IMR-90 (cell line): ENCODE measurements around the gene ERMARD. TPM values are rescaled to one million over a fixed set of nuclear protein-coding genes. Genes with fewer than 3 reads are reported as not detected.

Source experiments
- ATAC-seq: fragments of 200-7000 bp; cut with Tn5 transposase; 2 replicates; pipeline ENCODE4 v1.9.1; 2020; ENCODE audit warnings: low read depth, mild to moderate bottlenecking, moderate library complexity
- BruUV-seq: library from RNA; stranded (reverse); fragments of 400-500 nt; replicated peaks from 2 replicates; lab custom pipeline; 2021; lab: Mats Ljungman, UMichigan
- CTCF ChIA-PET: fragments of 300-600 bp; formaldehyde crosslinking; extraction: SDS; loops from one replicate; lab custom pipeline; 2021; ENCODE audit warnings: antibody characterized with exemption; lab: Yijun Ruan, JAX
- POLR2A ChIA-PET: fragments of 300-600 bp; sonication (Branson Sonifier 250); formaldehyde crosslinking; loops from one replicate; lab custom pipeline; 2022; ENCODE audit warnings: antibody characterized with exemption; ENCODE audit not compliant: unreplicated experiment; lab: Charles Lee
- DNase-seq: peaks from one replicate; pipeline ENCODE4 v3.0.0; 2013
- H2AFZ ChIP-seq: replicated peaks from 2 replicates; pipeline ENCODE3; 2013; ENCODE audit warnings: low read length, mild to moderate bottlenecking; ENCODE audit not compliant: poor library complexity
- H2AK5ac ChIP-seq: 2 replicates; pipeline ENCODE4 v1.6.1; 2013; ENCODE audit warnings: low read depth, low read length, inconsistent platforms
- H2AK9ac ChIP-seq: replicated peaks from 2 replicates; pipeline ENCODE3; 2013; ENCODE audit warnings: mild to moderate bottlenecking, low read depth, low read length, moderate library complexity; ENCODE audit not compliant: poor library complexity
- H2BK120ac ChIP-seq: 2 replicates; pipeline ENCODE4 v1.6.1; 2013; ENCODE audit warnings: low read depth, low read length, inconsistent platforms
- H2BK15ac ChIP-seq: 3 replicates; pipeline ENCODE4 v1.6.1; 2013; ENCODE audit warnings: low read depth, low read length, inconsistent platforms
- H2BK20ac ChIP-seq: 2 replicates; pipeline ENCODE4 v1.6.1; 2013; ENCODE audit warnings: low read depth, mild to moderate bottlenecking, inconsistent platforms, low read length, moderate library complexity
- H2BK5ac ChIP-seq: 2 replicates; pipeline ENCODE4 v1.6.1; 2013; ENCODE audit warnings: mild to moderate bottlenecking, low read depth, low read length, inconsistent platforms; ENCODE audit not compliant: poor library complexity, severe bottlenecking
- H3K14ac ChIP-seq: replicated peaks from 2 replicates; pipeline ENCODE4 v1.6.1; 2013; ENCODE audit warnings: low read depth, low read length, inconsistent platforms
- H3K18ac ChIP-seq: 2 replicates; pipeline ENCODE4 v1.6.1; 2013; ENCODE audit warnings: low read depth, low read length, control low read depth
- H3K23ac ChIP-seq: 2 replicates; pipeline ENCODE4 v1.6.1; 2013; ENCODE audit warnings: low read depth, low read length, inconsistent platforms
- H3K27ac ChIP-seq: 2 replicates; pipeline ENCODE4 v1.5.1; 2013; ENCODE audit warnings: mild to moderate bottlenecking, control low read depth, low read length; ENCODE audit not compliant: insufficient read depth
- H3K27me3 ChIP-seq: 2 replicates; pipeline ENCODE4 v1.6.1; 2013; ENCODE audit warnings: low read length; ENCODE audit not compliant: control insufficient read depth, insufficient read depth
- H3K36me3 ChIP-seq: 2 replicates; pipeline ENCODE4 v1.6.1; 2013; ENCODE audit warnings: low read length, mixed read lengths; ENCODE audit not compliant: control insufficient read depth, insufficient read depth
- H3K4ac ChIP-seq: 2 replicates; pipeline ENCODE4 v1.6.1; 2013; ENCODE audit warnings: low read depth, low read length, inconsistent platforms
- H3K4me1 ChIP-seq: 2 replicates; pipeline ENCODE4 v1.6.1; 2013; ENCODE audit warnings: low read length, mixed read lengths; ENCODE audit not compliant: control insufficient read depth, insufficient read depth
- H3K4me2 ChIP-seq: 2 replicates; pipeline ENCODE4 v1.6.1; 2013; ENCODE audit warnings: low read depth, mild to moderate bottlenecking, control low read depth, low read length, moderate library complexity
- H3K4me3 ChIP-seq: 2 replicates; pipeline ENCODE4 v1.5.1; 2013; ENCODE audit warnings: low read depth, mild to moderate bottlenecking, control low read depth, low read length, moderate library complexity; ENCODE audit not compliant: insufficient read depth
- H3K56ac ChIP-seq: 2 replicates; pipeline ENCODE4 v1.6.1; 2013; ENCODE audit warnings: low read length, inconsistent platforms; ENCODE audit not compliant: insufficient read depth; ENCODE audit errors: extremely low read depth
- H3K79me1 ChIP-seq, 2 experiments: 2 replicates each; pipeline ENCODE4 v1.6.1; 2013; ENCODE audit warnings: low read length in 2 of 2, inconsistent platforms in 1 of 2, low read depth in 1 of 2
- H3K9ac ChIP-seq: 2 replicates; pipeline ENCODE4 v1.6.1; 2013; ENCODE audit warnings: low read depth, low read length, control low read depth
- H3K9me1 ChIP-seq: 2 replicates; pipeline ENCODE4 v1.6.1; 2013; ENCODE audit warnings: low read length, inconsistent platforms; ENCODE audit not compliant: insufficient read depth
- H3K9me3 ChIP-seq: 2 replicates; pipeline ENCODE4 v1.6.1; 2013; ENCODE audit warnings: low read length; ENCODE audit not compliant: control insufficient read depth, insufficient read depth
- H4K20me1 ChIP-seq: 2 replicates; pipeline ENCODE4 v1.6.1; 2013; ENCODE audit warnings: low read length, inconsistent platforms; ENCODE audit not compliant: insufficient read depth
- H4K5ac ChIP-seq: 2 replicates; pipeline ENCODE4 v1.6.1; 2013; ENCODE audit warnings: mild to moderate bottlenecking, low read depth, low read length, control low read depth
- H4K8ac ChIP-seq, 2 experiments: 2 replicates each; pipeline ENCODE4 v1.6.1; 2013; ENCODE audit warnings: low read depth in 2 of 2, low read length in 2 of 2, control low read depth in 1 of 2, inconsistent platforms in 1 of 2
- H4K91ac ChIP-seq: 2 replicates; pipeline ENCODE4 v1.6.1; 2013; ENCODE audit warnings: low read depth, low read length, inconsistent platforms; ENCODE audit not compliant: insufficient read depth
- BHLHE40 ChIP-seq: fragments of 150-350 bp; IDR thresholded peaks from 2 replicates; pipeline ENCODE4 v1.6.1; 2016; ENCODE audit warnings: mild to moderate bottlenecking, low read depth, low read length
- MXI1 ChIP-seq: IDR thresholded peaks from 2 replicates; pipeline ENCODE4 v1.6.1; 2012; ENCODE audit warnings: low read depth, mild to moderate bottlenecking, low read length, moderate library complexity, borderline replicate concordance
- WGBS, 2 experiments: methylation state at CpG; one replicate each; pipeline versions ENCODE4 v1.1.5 to v1.1.7; 2013; ENCODE audit warnings: missing lambda C conversion rate in 2 of 2; ENCODE audit not compliant: insufficient read length in 1 of 2; ENCODE audit errors: extremely low coverage in 2 of 2; 5-methylcytosine and 5-hydroxymethylcytosine counted together
- dilution Hi-C: fragments of 300-500 bp; cut with HindIII; formaldehyde crosslinking; loops from one replicate; pipeline ENCODE4 v1.14.3; 2018; ENCODE audit warnings: low sequenced_read_pairs; ENCODE audit not compliant: unreplicated experiment
- in situ Hi-C: fragments of 300-500 bp; cut with MboI; formaldehyde crosslinking; loops from 3 replicates; pipeline ENCODE4 v1.14.3; 2019; ENCODE audit warnings: low sequenced_read_pairs, inconsistent platforms, mixed read lengths
- intact Hi-C: fragments of 100-400 bp; cut with micrococcal nuclease; formaldehyde crosslinking; loops from 2 replicates; pipeline ENCODE4 v1.10.0; 2022
- polyA plus RNA-seq, 3 experiments: library from polyadenylated mRNA; depleted of rRNA; stranded (reverse); fragments of >200 nt; gene quantifications; 2 replicates each; pipeline ENCODE4 v1.2.3, GENCODE V29; 2012; ENCODE audit warnings: low replicate concordance in 1 of 3
- total RNA-seq: library from RNA; depleted of rRNA; stranded (reverse); fragments of >200 nt; gene quantifications from 2 replicates; pipeline ENCODE4 v1.2.3, GENCODE V29; 2012

The ERMARD gene
- total and polyA plus RNA-seq, 2 of the 4 experiments (the other 2 are of a cell fraction): 15.1 to 25.4 TPM

GRCh38 chr6:169798764-169799473, 47.5 kb downstream of the ERMARD start:
- no peak overlapping the region for H3K18ac ChIP-seq
- H3K9ac ChIP-seq: no peak overlapping the region
- no peak for DNase-seq
- no peak overlapping the region for H2AK5ac ChIP-seq
- no peak overlapping the region for H2BK20ac ChIP-seq
- in situ Hi-C loops (loop anchor here (10.0 kb wide), 2 partner anchors 506 to 716 kb away; partner anchors contain the start of gene FAM120B), dilution Hi-C loops (no loop called here), intact Hi-C loops (no loop called here)
- H2AFZ ChIP-seq: no peak overlapping the region
- no peak for ATAC-seq
- H3K56ac ChIP-seq: no peak overlapping the region
- no peak overlapping the region for H3K27ac ChIP-seq
- no peak overlapping the region for H3K4ac ChIP-seq
- no peak overlapping the region for H2AK9ac ChIP-seq
- H3K4me3 ChIP-seq: no peak overlapping the region
- no peak overlapping the region for H2BK15ac ChIP-seq
- no peak overlapping the region for H4K5ac ChIP-seq
- H2BK5ac ChIP-seq: no peak overlapping the region
- peaks cover 10% of the 10 kb centered on the region; the same call in 1 of the 2 replicates for H3K4me1 ChIP-seq
- no peak overlapping the region for H4K8ac ChIP-seq
- no peaks in the 10 kb centered on the region for H4K20me1 ChIP-seq
- 86% methylated on average over 3 of the region's 10 CpGs; no CpG with 5 or more reads in 1 of the 2 experiments for WGBS, 2 experiments
- H3K36me3 ChIP-seq: no peaks in the 10 kb centered on the region
- no TSS peak for BruUV-seq
- no peak overlapping the region for H4K91ac ChIP-seq
- H3K27me3 ChIP-seq: peaks cover 15% of the 10 kb centered on the region
- no peak overlapping the region for H2BK120ac ChIP-seq
- no peak overlapping the region for H3K14ac ChIP-seq
- no peaks in the 10 kb centered on the region for H3K9me3 ChIP-seq
- H3K79me1 ChIP-seq: no peaks in the 10 kb centered on the region
- POLR2A ChIA-PET: no interaction called here
- CTCF ChIA-PET: no interaction called here
- H3K9me1 ChIP-seq: no peaks in the 10 kb centered on the region
- H3K4me2 ChIP-seq: no peak overlapping the region
- H3K23ac ChIP-seq: no peak overlapping the region
- TF ChIP-seq BHLHE40 (no peak), MXI1 (no peak)
